Measurements from ENCODE around the gene SLC4A1. TPM values are rescaled to one million over a fixed set of nuclear protein-coding genes. Genes with fewer than 3 reads are reported as not detected.
"Not testable (repeated sequence)": the region's sequence is repeated elsewhere in the genome, so short reads cannot be mapped to it uniquely, and the experiment has no call there.

Gene SLC4A1
- total and polyA plus RNA-seq, 10 donors: 0.04 to 315 (median 10.3) TPM

DNA sequence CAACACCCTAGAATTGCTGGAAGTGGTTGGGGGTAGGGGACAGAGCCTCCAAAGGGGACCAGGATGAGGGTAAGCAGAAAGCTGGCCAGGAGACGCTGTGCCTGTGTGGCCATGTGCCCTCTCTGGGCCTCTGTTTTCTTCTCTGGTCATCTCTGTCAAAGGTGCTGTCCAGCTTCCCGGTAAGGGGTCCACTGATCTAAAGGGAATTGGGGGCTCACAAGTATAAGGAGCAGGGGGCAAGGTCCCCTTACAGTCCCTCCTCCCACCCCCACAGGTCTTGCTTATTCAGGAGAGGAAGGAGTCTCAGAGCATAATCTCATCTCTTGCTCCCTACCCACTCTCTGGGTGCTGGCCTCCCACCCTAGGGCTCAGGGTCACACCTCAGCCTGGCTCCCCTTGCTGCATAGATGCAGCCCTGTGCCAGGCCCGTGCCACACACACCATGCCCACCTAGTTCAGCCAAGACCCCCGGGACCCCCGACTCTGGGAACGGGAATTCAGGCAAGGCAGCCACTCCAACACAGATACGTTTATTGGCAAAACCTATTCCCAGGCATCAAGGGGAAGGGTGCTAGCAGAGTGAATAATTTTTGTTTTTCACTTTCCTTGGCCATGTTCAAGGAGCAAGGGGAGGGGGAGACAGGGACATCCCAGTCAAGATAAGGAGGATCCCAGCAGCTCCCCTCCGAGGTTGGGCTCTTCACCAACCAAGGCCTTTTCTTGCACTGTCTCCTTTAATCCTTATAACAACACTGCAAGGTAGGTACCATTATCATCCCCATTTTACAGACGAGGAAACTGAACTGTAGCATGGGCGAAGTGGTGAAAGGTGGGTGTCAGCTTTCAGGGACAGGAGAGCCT, 19.8 kb downstream of the SLC4A1 start:
- H3K27ac ChIP-seq: peak overlapping the region in 2 of 8 donors; percentile 37 to 42
- TF ChIP-seq CTCF (IDR thresholded peaks at IDR 0.05 in 8 of 11, conservative IDR thresholded peaks at IDR 0.05 in 3 of 11) (no peak), POLR2AphosphoS5 (IDR thresholded peaks at IDR 0.05) (no peak), POLR2A (IDR thresholded peaks at IDR 0.05) (no peak)
- H3K4me1 ChIP-seq: peaks cover 24 to 45% (median 35%) of the 10 kb centered on the region in 6 donors
- H3K9me3 ChIP-seq: no peaks in the 10 kb centered on the region
- intact Hi-C loops (cut with DNase I; ENCODE audit: low total_unique reads): no loop called here
- 89 to 93% (median 89%) methylated on average over 10 of the region's 10 CpGs for WGBS, 5 donors
- no peaks in the 10 kb centered on the region for H3K27me3 ChIP-seq (replicated peaks in 1 of 7)
- H3K4me3 ChIP-seq: no peak overlapping the region
- DNase-seq: no peak
- no peaks in the 10 kb centered on the region for H3K36me3 ChIP-seq

- no peak for TF ChIP-seq CTCF (IDR thresholded peaks at IDR 0.05 in 8 of 11, conservative IDR thresholded peaks at IDR 0.05 in 3 of 11)
- TF ChIP-seq POLR2A (IDR thresholded peaks at IDR 0.05): no peak
- TF ChIP-seq POLR2AphosphoS5 (IDR thresholded peaks at IDR 0.05): peak in 2 of 3 donors; percentile 63 to 71
- no peaks in the 10 kb centered on the region for H3K9me3 ChIP-seq
- no peaks in the 10 kb centered on the region for H3K27me3 ChIP-seq (replicated peaks in 1 of 7)
- 58 to 90% (median 72%) methylated on average over 7 of the region's 7 CpGs for WGBS, 5 donors
- no peaks in the 10 kb centered on the region for H3K36me3 ChIP-seq
- H3K27ac ChIP-seq: peak overlapping the region in 2 of 8 donors; percentile 37 to 42
- no peak overlapping the region for H3K4me3 ChIP-seq
- intact Hi-C loops (cut with DNase I; ENCODE audit: low total_unique reads): no loop called here
- peaks cover 24 to 46% (median 35%) of the 10 kb centered on the region in 6 donors for H3K4me1 ChIP-seq
- DNase-seq: no peak
These were observed 20.5 kb downstream of the SLC4A1 start for GRCh38 chr17:44247440-44247841.

GRCh38 chr17:44241106-44241624, 26.8 kb downstream of the SLC4A1 start:
- H3K9me3 ChIP-seq: no peaks in the 10 kb centered on the region
- intact Hi-C loops (cut with DNase I; ENCODE audit: low total_unique reads): no loop called here
- no peaks in the 10 kb centered on the region for H3K27me3 ChIP-seq (replicated peaks in 1 of 7)
- H3K4me3 ChIP-seq: no peak overlapping the region
- 60 to 69% (median 65%) methylated on average over 6 of the region's 6 CpGs for WGBS, 5 donors
- H3K4me1 ChIP-seq: peaks cover 8 to 27% (median 14%) of the 10 kb centered on the region in 6 donors
- H3K27ac ChIP-seq: no peak overlapping the region
- no peak for DNase-seq
- TF ChIP-seq POLR2A (IDR thresholded peaks at IDR 0.05): no peak
- TF ChIP-seq CTCF (IDR thresholded peaks at IDR 0.05 in 8 of 11, conservative IDR thresholded peaks at IDR 0.05 in 3 of 11): no peak
- no peak for TF ChIP-seq POLR2AphosphoS5 (IDR thresholded peaks at IDR 0.05)
- no peaks in the 10 kb centered on the region for H3K36me3 ChIP-seq

DNA sequence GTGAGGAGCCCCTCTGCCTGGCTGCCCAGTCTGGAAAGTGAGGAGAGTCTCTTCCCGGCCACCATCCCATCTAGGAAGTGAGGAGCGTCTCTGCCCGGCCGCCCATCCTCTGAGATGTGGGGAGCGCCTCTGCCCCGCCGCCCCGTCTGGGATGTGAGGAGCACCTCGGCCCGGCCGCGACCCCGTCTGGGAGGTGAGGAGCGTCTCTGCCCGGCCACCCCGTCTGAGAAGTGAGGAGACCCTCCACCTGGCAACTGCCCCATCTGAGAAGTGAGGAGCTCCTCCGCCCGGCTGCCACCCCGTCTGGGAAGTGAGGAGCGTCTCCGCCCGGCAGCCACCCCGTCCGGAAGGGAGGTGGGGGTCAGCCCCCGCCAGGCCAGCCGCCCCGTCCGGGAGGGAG, 30.0 kb downstream of the SLC4A1 start:
- H3K27me3 ChIP-seq (replicated peaks in 1 of 7); DNase-seq; H3K4me3 ChIP-seq; intact Hi-C loops (cut with DNase I; ENCODE audit: low total_unique reads); H3K9me3 ChIP-seq; H3K27ac ChIP-seq; H3K36me3 ChIP-seq: not testable (repeated sequence)
- H3K4me1 ChIP-seq: peaks cover 0 to 29% (median 13%) of the 10 kb centered on the region in 6 donors
- 93 to 96% (median 94%) methylated on average over 7 to 24 of the region's 28 CpGs for whole genome bisulfite sequencing, 5 donors

All from spleen (tissue), 11 donors.